22Rv1 (cell line): Measurements from ENCODE around the gene EIF4G3.
"Not testable (repeated sequence)": the region's sequence is repeated elsewhere in the genome, so short reads cannot be mapped to it uniquely, and the experiment has no call there.

Experiments used
- H3K27ac ChIP-seq: fragments of 450-650 bp; 2 replicates; pipeline ENCODE4 v1.5.1; 2017
- ZFX ChIP-seq: fragments of 450-650 bp; IDR thresholded peaks from 2 replicates; pipeline ENCODE4 v1.6.1; 2017; ENCODE audit warnings: antibody characterized with exemption, borderline replicate concordance
- TF ChIP-seq, protein P1 (sequence below): fragments of 450-650 bp; IDR thresholded peaks from 2 replicates; pipeline ENCODE4 v1.5.1; 2017; ENCODE audit warnings: mild to moderate bottlenecking

EIF4G3 gene

GRCh38 chr1:20865001-20865400 lies 311.7 kb downstream of the EIF4G3 start:
- no peak overlapping the region for H3K27ac ChIP-seq
- TF ChIP-seq ZFX = no peak
- TF ChIP-seq, protein P1, sequence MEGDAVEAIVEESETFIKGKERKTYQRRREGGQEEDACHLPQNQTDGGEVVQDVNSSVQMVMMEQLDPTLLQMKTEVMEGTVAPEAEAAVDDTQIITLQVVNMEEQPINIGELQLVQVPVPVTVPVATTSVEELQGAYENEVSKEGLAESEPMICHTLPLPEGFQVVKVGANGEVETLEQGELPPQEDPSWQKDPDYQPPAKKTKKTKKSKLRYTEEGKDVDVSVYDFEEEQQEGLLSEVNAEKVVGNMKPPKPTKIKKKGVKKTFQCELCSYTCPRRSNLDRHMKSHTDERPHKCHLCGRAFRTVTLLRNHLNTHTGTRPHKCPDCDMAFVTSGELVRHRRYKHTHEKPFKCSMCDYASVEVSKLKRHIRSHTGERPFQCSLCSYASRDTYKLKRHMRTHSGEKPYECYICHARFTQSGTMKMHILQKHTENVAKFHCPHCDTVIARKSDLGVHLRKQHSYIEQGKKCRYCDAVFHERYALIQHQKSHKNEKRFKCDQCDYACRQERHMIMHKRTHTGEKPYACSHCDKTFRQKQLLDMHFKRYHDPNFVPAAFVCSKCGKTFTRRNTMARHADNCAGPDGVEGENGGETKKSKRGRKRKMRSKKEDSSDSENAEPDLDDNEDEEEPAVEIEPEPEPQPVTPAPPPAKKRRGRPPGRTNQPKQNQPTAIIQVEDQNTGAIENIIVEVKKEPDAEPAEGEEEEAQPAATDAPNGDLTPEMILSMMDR = no peak

GRCh38 chr1:20854529-20854928 lies 322.2 kb downstream of the EIF4G3 start:
- TF ChIP-seq, protein P1 = no peak
- no peak for TF ChIP-seq ZFX
- no peak overlapping the region for H3K27ac ChIP-seq

DNA sequence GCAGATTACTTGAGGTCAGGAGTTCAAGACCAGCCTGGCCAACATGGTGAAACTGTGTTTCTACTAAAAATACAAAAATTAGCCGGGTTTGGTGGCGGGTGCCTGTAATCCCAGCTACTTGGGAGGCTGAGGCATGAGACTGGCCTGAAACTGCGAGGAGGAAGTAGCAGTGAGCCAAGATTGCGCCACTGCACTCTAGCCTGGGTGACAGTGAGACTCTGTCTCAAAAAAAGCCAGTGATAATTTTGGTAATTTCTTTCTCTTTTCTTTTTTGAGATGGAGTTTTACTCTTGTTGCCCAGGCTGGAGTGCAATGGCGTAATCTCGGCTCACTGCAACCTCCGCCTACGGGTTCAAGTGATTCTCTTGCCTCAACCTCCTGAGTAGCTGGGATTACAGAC lies 324.9 kb downstream of the EIF4G3 start:
- not testable (repeated sequence) for H3K27ac ChIP-seq

DNA sequence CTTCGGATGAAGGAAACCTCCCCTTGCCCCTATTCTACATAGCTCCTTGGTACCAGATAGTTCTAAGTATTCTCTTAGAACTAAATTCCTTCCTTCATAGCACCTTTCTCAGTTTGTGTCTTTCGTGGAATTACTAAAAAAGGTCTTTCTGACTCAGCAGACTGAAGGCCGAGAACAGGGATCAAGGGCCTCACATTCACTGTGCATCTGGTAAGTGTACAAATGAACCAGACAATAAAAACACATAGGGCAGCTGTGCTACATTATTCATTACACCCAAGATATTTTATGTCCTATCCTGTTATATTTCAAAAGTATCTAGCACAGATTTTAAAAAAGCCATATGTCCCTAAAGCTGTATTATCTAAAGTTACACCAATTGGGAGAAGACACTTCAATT lies 326.7 kb downstream of the EIF4G3 start:
- TF ChIP-seq ZFX = no peak
- TF ChIP-seq, protein P1 = no peak
- H3K27ac ChIP-seq = no peak overlapping the region

GRCh38 chr1:20849100-20849499 lies 327.6 kb downstream of the EIF4G3 start:
- no peak overlapping the region for H3K27ac ChIP-seq

DNA sequence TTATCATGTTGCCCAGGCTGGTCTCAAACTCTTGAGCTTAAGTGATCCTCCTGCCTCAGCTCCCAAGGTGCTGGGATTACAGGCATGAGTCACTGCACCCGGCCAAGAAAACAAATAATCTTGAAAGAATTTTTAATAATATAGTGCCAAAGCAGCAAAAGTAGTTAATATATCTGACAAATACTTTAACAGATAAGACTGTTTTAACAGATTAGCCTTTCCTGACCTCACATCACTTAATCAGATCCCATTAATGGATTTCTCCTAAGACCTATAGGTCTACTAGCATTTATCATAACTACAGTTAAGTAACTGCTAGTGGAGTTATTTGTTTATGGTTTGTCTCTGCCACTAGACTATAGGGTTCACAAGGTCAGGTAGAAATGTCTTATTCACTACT lies 328.5 kb downstream of the EIF4G3 start:
- H3K27ac ChIP-seq = no peak overlapping the region
- TF ChIP-seq ZFX = no peak
- TF ChIP-seq, protein P1 = no peak

More at GRCh38 chr1:20849100-20849499, 327.6 kb downstream of the EIF4G3 start:
- TF ChIP-seq ZFX = no peak
- TF ChIP-seq, protein P1 = no peak

- TF ChIP-seq, protein P1 = no peak
- no peak for TF ChIP-seq ZFX
- no peak overlapping the region for H3K27ac ChIP-seq
Measured at GRCh38 chr1:20847611-20848080, 329.1 kb downstream of the EIF4G3 start.
